Bronchial epithelial cell (primary cell): ENCODE data around the gene SP2. TPM values are rescaled to one million over a fixed set of nuclear protein-coding genes. Genes with fewer than 3 reads are reported as not detected.

Source experiments
- DNase-seq: peaks from one replicate; pipeline ENCODE4 v3.0.0-alpha.2; 2010; ENCODE audit warnings: low read depth
- FAIRE-seq: peaks from 2 replicates; lab custom pipeline; 2011; peaks lifted over from hg19 to GRCh38; lab: Jason Lieb, UNC
- H3K27me3 ChIP-seq: 2 replicates; pipeline ENCODE4 v1.5.1; 2011; ENCODE audit warnings: low read length; ENCODE audit not compliant: control insufficient read depth, insufficient read depth
- H3K36me3 ChIP-seq: 2 replicates; pipeline ENCODE4 v1.5.1; 2011; ENCODE audit warnings: low read length; ENCODE audit not compliant: control insufficient read depth, insufficient read depth
- H3K4me3 ChIP-seq: 2 replicates; pipeline ENCODE4 v1.5.1; 2011; ENCODE audit warnings: mild to moderate bottlenecking, low read depth, low read length, control low read depth
- CTCF ChIP-seq: IDR thresholded peaks from 2 replicates; pipeline ENCODE4 v1.5.1; 2011; ENCODE audit warnings: mild to moderate bottlenecking, moderate library complexity, low read length, control low read depth, inconsistent platforms; ENCODE audit not compliant: insufficient read depth, severe bottlenecking
- total RNA-seq: library from RNA; depleted of rRNA; stranded (reverse); fragments of >200 nt; gene quantifications from 2 replicates; pipeline ENCODE4 v1.2.1, GENCODE V29; 2014

The SP2 gene
- total RNA-seq, 1 donor from 2014 or later: 1.1 TPM

DNA sequence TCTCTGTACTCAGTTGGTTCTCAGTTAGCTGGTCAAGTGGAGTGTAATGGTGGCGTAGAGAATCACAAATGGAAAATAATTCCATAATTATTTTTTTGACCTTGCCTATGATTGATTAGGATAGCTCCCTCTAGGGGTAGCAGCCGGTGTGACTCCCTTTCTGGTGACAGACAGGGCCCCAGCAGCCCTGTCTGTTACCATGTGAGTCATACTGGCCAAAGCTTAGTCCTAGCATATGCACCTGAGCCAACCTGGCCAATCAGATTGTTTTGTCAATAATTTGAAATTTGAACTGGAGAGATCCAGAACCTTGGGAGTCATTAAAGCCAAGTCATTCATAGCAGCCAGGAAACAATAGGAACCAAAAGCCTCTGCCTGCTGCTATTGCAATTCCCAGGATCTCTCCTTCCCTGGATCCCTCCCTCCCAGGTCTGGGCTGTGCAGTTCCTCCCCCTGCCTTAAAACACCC is 50.9 kb downstream of the SP2 start:
- no peak for FAIRE-seq
- peak; percentile 93 for DNase-seq
- no peaks in the 10 kb centered on the region for H3K27me3 ChIP-seq
- TF ChIP-seq CTCF: peak; percentile 78
- no peak overlapping the region for H3K4me3 ChIP-seq
- peaks cover 20% of the 10 kb centered on the region for H3K36me3 ChIP-seq

DNA sequence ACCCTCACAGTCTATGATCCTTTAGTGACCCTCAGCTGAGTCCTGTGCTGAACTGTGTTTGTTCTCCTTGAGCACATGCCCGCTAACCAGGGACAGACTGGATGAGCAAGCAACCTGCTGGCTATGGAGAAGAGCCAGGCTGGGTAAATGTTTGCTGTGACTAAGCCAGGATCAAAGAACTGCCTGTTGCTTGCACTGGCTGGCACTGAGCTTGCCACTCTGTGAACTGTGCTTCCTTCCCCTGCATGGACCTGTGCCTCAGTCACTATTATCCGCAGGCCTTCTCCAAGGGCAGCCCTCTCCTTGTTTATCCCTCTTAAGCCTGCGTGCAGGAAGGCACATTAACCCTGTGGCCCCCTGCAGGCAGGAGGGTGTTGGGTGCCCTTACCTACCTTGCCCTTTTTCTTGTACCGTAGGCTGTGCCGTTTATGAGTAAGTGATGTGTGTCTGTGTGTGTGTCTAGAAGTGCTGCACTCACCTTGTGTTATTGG is 52.7 kb downstream of the SP2 start:
- DNase-seq: peak; percentile 70
- Histone ChIP-seq H3K4me3 (no peak overlapping the region), H3K36me3 (peaks cover 20% of the 10 kb centered on the region), H3K27me3 (no peaks in the 10 kb centered on the region)
- FAIRE-seq: peak; percentile 50
- no peak for TF ChIP-seq CTCF

DNA sequence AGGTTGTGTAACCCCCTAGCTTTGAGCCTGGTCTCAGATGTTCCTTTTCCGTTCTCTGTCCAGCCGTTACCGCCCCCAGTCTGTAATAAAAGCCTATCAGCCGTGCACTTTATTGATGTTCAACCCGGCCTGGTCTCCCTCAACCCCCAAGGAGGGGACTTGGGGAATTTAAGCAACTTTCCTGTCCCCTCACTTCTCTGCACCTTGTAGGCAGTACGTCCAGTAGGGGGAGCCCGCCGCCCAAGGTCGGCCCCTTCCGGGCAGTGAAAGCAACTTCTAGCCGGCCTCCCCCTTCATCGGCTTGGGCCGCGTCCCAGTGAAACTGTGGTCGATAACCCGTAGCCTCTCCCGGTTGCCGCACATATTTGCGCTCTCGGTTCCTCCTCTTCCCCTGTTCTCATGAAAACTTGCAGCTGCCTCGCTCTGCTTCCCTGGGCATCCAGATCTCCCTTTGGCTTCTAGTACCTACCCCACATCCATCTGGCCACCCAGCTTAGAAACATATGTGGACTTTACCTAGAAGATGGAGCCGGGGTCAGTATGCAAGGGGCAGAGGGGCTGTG is 53.2 kb downstream of the SP2 start:
- H3K27me3 ChIP-seq: no peaks in the 10 kb centered on the region
- peak; percentile 91 for TF ChIP-seq CTCF
- no peak overlapping the region for H3K4me3 ChIP-seq
- DNase-seq: peak; percentile 53
- peaks cover 18% of the 10 kb centered on the region for H3K36me3 ChIP-seq
- no peak for FAIRE-seq

GRCh38 chr17:47949946-47950345 is 53.9 kb downstream of the SP2 start:
- H3K4me3 ChIP-seq: no peak overlapping the region
- no peaks in the 10 kb centered on the region for H3K27me3 ChIP-seq
- peaks cover 16% of the 10 kb centered on the region for H3K36me3 ChIP-seq
- FAIRE-seq: no peak
- TF ChIP-seq CTCF: no peak
- DNase-seq: no peak

- FAIRE-seq (no peak), DNase-seq (no peak)
- no peaks in the 10 kb centered on the region for H3K27me3 ChIP-seq
- no peak for TF ChIP-seq CTCF
- peaks cover 13% of the 10 kb centered on the region for H3K36me3 ChIP-seq
- H3K4me3 ChIP-seq: no peak overlapping the region
Measured at GRCh38 chr17:47950448-47950847, 54.4 kb downstream of the SP2 start.
